Ammon's horn (tissue), 1 donor: ENCODE measurements around the gene CCDC169.
"Not testable (repeated sequence)": the region's sequence is repeated elsewhere in the genome, so short reads cannot be mapped to it uniquely, and the experiment has no call there.

Experiments
- DNase-seq: peaks from one replicate; pipeline ENCODE4 v3.0.0-alpha.2; 2016; ENCODE audit warnings: low spot score

CCDC169 gene

DNA sequence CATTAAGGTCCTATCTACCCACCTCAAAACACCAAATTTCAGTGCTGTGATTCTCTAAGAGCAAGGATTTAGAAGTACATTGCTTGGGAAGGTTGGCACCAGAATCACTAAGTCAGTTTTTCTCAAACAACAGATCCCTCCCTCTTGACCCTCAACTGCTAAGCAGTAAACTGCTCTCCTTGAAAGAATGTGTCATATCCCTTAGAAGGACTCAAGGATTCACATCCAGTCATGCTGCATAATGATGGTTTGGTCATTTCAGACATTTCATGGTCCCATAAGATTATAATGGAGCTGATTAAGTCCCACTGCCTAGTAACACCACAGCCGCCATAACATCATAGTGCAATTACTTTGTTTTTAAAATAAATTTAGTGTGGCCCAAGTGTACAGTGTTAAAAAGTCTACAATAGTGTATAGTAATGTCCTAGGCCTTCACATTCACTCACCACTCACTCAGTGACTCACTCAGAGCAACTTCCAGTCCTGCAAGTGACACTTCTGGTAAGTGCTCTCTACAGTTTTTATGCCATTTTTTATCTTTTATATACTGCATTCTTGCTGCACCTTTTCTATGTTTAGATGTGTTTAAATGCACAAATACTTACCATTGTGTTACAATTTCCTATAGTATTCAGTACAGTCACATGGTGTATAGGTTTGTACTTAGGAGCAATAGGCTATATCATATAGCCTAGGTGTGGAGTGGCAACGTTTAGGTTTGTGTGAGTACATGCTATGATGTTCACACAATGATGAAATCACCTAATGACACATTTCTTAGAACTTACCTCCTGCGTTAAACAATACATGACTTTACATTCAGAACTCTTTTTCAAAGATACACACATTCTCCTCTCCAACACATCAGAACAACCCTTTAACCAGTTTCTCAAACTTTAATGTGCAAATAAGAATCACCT lies 15.7 kb upstream of the CCDC169 start:
- DNase-seq = no peak

DNA sequence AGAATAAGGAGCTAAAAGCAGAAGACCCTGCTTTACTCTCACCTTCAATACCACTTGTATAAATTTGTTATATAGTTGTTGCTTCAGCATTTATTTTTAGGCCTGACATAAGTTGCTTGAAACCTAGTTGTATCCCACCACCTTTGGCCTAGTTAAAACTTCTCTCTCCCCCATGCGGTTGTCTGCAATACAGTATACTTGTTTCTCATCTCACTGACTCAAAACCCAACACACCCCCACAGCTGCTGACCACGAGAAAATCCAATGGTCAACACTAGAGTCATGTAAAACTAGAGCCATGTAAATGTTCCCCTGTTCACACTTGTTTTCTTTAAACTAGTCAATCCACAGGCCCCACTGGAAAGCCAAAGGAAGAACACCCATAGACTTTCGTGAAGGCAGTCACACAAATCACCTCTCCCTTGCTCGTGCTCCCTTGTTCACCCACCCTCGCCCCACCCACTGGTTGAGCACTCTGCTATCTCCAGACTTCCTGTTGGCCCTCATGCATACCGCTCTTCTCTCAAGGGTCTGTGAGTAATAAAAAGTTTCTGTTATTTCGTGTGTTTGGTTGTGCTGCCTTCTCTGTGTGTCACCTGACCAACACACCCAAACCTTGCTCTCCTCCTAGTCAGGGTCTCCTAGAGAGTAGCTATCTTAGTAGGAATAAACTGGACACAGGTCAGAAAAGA lies 12.9 kb upstream of the CCDC169 start:
- DNase-seq = no peak

DNA sequence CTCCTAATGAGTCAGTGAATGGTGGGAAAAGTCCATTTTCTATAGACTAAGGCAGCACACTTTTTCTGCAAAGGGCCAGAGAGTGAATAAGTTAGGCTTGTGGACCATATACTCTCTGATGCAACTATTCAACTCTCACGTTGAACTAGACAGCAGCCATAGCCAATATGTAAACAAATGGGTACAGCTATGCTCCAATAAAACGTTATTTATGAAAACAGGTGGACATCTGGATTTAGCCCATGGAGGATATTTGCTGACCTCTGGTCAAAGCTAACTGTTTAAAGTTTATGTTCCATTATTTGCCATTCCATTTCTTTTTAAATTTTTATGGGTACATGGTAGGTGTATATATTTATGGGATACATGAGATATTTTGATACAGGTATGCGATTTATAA lies 4.7 kb upstream of the CCDC169 start:
- DNase-seq = no peak

DNA sequence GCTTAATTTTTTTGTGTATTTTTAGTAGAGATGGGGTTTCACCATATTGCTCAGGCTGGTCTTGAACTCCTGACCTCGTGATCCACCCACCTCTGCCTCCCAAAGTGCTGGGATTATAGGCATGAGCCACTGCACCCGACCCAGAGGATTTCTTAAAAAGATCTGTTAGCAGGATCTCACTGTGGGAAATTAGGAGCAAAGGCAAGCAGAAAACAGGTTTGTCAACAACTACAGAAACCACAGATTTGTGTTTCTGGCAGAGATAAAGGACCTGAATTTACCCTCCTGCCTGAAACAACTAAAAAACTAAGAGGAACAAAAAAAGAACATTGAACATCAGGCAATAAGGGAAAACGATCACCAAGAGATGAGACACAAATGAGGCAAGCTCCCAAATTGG lies 1.9 kb upstream of the CCDC169 start:
- not testable (repeated sequence) for DNase-seq

DNA sequence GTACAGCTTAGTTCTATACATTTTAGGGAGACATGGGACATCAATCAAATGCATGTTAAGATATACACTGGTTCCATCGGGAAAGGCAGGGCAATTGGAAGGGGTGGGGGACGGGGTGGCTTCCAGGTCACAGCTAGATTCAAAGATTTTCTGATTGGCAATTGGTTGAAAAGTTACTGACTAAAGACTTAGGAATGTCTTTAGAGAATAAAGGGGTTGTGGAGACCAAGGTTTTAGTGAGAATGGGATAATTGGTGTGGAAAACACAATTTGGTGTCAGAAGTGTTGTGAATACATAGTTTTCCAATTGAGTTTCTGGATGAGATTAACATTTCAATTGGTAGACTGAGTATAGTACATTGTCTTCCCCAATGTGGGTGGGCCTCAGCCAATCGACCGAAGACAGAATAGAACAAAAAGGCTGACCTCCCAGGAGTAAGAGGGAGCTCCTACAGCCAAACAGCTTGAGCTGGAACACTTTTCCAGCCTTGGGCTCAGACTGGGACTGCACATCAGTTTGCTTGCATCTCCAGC lies 988 bp upstream of the CCDC169 start:
- no peak for DNase-seq

DNA sequence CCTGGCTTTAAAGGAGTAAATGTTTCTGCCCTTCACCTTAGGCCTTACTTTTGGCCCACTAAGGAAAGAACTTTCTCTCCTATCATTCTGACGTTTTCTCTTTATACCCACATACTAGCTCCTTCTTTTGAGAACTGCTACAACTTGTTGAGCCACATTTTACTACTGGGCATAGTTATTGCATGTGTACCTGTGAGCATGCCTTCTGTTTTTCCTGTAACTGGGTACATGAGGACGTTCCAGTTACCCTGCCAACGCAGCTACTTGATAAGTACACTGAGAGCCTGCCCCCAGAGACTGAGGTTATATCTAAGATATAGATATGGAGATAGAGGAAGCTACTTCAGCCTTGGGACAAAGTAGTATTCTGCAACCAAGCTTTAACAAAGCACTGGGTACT lies 3.5 kb downstream of the CCDC169 start:
- no peak for DNase-seq

DNA sequence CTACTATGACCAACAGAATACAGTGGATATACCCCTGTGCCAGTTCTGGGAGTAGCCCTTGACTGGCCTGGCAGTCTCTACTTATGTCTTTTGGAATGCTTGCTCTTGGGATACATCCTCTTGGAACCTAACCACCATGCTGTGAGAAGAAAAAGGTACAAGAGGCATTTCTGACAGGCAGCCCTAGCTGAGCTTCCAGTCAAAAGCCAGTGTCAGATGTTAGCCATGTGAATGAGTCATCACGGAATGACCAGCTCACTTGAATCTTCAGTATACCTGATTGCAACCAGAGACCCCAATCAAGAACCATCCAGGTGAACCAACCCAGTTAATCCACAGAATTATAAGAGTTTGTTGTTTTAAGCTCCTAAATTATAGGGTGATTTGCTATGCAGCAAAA lies 4.1 kb downstream of the CCDC169 start:
- no peak for DNase-seq

DNA sequence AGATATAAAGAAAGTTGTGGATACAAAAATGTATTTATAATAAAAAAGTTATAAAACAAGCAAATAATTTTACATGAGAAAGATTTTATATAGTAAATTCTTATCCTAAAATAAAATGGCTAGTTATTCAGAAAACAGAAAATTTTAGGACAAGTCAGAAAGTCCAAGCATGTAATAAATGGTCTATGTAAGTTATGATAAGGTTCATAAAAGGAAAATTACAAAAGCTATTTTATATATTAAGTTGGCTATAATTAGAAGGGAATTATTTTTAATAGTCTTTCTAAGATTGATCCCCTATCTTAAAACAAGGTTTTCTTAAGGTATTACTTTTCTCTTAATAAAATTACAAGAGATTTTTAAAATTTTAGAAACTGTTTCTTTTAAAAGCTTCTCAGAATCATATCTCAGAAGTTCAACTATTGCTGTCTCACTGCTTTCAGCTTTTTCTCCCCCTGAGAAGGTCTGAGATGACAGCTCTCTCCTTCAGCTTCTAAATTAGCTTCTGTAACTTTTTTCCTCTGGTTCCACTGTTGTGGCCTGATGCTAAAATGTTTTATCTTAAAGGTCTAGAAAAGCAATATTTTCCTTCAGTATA lies 8.7 kb downstream of the CCDC169 start:
- DNase-seq = no peak

DNA sequence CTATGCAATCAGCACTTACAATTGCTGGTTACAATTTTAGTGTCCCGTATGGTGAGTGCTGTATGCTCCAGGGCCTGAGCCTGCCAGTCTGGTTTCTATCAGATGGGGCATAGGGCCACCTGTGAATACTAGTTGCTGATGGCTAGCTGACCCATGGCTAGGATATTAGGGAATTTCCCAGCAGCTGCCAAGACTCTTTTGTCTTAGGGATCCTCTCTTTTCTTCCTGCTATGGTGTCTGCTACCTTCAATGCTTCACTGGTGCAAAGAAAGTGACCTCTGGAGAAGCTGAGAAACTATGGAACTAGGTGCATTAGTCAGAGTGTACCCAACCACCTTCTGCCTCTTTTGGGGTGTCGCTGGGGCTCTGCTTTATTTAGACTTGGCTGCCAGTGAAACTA lies 11.6 kb downstream of the CCDC169 start:
- DNase-seq = no peak

DNA sequence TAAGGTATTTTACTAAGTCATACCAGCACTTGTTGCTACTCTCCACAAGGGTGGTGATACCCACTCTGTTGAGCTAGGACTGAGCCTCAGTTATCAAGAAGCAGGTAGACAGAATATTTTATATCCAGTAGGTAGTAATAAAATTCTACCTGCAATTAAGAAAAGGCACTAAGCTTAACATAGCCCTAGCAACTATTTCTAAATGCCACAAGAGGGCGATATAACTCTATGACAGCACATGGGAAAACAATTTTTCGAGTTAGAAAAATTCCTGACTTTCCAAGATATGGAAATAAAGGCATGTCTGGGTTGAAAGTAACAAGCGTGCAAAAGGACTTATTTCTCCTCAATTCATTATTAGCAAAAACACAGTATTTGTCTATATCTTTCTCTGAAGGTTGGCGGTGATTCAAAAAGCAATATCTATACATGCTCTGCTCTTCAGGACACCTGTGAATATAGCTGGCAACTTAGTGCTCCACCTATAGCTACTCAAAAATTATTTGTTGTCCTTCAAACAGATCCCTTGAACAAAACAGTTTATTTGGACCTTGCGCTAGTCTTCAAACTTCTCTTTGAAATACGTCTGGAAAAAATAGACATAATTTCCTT lies 14.7 kb downstream of the CCDC169 start:
- DNase-seq = peak; percentile 41

DNA sequence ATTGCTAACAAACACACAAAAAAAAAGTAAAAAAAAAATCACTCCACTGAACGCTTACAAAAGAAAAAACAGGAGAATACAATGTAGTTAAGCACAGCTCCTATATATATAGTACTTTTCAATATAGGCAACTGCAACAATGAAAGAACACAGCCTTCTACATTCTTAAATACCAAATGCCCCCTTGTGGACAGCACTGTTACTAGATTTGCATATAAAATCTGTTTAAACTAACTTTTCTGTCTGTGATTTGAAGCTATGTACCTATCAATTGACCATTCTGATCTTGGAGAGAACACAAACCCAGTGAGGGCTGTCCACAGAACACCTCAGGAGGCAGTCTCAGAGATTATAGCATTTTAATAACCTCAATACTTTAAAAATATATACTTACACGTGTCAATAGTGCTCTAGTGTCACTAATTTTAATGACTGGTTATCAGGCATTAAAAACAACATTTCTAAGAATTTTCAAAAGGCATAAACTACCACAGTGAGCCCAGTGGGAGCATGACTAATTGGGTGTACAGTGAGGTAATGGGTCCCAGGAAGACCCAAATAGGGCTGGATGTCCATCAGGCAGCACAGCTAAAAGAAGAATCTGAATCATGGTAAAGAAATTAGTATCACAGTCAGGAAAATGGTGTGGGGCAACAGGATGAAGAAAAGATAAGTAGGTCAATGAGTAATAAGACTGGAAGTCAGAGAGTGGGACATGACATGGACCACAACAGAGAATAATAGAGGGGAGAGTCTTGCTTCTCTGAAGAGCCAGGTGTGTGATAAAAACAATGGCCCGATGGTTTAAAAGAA lies 22.2 kb downstream of the CCDC169 start:
- DNase-seq = peak; percentile 61

DNA sequence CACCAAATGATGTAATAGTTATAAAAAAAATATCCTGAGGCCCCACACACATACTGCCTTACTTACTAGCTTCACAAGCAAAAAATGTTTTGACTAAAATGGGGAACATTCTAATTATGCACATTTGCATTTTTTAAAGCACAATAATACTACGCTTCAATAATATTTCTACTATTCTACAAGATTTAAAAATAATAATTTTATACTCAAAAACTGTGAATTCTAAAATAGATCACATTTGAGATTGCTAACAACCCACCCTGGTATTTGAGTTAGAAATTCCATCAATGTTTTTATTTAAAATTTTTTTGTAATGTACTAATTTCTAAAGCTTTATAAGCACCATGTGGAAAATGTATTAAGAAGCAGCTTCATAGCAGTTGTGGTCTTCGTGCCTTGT lies 24.2 kb downstream of the CCDC169 start:
- no peak for DNase-seq

DNA sequence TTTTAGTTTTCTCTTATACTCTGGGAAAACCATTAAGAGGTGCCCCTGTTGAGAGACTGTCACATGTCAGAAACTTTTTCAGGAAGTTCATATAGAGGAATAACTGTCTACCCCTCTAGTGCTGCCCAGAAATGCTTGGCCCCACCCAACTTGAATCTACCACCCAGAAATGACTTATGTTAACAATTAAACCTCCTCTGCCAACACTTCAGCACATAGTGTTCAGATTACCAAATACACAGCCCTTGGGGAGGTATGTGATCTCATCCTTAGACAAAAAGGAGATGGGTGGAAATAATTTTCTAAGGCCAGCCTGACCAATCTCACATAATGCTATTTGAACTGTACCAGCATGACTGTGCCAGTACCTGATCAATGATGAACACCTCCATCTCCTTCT lies 35.6 kb downstream of the CCDC169 start:
- no peak for DNase-seq

DNA sequence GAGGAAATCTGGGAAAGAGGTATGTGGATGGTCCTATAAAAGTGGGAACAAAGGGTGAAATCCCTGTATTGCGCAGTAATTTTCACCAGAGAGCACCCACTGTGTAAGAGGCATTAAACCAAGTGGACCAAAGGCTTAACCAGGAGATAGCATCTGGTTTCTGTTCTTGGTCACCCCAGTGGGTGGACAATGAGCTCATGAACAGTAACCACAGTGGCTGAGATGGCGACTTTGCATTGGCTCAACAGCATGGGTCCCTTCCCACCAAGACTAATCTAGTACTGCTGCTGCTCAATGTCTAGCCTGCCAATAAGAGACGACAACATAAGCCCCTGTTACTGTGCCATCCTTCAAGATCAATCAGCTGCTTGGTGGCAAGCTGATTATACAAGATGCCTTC lies 36.6 kb downstream of the CCDC169 start:
- no peak for DNase-seq

DNA sequence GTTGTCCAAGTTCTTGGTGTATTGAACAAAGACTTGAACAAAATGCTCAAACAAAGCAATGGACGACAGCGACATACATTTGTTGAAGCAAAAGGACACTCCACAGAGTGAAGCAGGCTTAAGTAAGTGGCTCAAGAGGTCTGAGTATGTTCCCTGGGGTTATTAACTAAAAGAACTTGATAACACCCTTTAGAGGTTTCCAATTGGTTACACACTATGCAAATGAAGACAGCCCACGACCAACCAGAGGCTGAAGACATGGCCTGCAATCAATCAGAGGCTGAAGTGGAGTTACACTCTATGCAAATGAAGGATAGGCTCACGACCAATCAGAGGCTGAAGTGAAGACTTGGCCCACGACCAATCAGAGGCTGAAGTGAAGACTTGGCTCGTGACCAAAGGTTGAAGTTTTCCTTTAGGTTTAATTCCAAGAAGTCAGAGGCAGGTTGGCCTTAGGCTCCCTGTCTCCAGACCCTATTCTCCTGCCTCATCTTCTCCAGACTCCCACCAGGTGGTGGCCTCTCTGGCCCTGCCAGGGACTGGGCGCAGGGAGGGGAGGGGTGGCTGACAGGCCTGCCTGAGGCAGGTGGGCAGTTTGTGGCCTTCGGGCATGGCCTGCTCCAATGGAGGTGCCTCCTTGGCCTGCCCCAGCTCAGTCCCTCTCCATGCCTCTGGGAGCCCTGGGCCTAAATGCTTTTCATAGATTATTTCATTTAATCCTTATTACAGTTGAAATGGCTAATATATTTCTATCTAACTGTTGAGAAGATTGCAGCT lies 38.1 kb downstream of the CCDC169 start:
- no peak for DNase-seq

DNA sequence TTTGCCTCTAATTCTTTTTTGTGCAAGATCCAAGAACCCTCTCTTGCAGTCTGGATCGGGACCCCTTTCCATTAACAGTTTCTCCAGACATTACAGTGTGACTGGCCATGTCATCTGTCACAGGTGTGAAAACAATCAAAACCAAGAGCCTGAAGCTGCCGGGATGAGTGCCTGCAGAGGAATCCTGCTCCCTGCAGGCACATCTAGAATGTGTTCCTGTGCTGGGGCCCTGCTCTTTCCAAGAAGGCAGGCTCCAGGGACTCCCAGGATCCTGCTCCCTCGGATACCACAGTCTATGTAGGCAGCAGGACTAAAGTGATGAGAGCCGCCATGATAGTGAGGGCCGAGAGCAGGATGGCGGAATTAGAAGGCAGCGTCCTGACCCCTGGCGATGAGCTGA lies 38.8 kb downstream of the CCDC169 start:
- DNase-seq = no peak

DNA sequence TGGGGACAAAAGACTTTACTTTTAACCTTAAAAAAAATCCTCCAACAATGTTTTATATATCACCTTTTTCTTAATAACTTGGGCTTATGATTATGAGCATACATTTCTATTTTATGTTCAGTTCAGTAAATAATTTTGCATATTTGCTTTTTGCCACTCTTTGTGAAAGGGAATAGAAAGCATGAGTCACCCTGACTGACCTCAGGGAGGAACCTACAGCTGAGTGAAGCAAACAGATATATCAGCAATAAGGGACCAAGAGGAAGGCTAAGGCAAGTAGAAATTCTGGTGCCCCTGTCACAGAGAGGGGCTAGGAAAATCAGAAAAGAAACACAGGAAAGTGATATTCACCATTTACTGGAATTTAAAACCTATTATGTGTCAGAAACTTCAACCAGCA lies 46.1 kb downstream of the CCDC169 start:
- DNase-seq = no peak

DNA sequence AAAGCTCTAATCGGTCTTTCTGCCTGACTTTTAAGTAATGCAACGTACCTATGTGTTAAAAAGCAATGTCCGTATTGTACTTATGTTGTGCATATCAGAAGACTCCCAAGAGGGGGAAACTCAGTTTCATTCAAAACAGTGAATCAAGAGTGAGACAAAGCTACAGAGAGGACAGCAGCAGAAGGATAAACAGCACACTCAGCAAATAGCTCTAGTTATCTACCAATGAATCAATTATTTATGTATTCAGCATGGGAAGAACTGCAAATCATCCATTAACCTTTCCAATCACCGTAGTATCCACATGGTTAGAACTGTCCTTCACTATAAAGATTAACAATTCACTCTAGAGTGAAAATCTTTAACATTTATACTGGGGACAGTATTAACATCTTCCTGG lies 46.6 kb downstream of the CCDC169 start:
- DNase-seq = no peak

DNA sequence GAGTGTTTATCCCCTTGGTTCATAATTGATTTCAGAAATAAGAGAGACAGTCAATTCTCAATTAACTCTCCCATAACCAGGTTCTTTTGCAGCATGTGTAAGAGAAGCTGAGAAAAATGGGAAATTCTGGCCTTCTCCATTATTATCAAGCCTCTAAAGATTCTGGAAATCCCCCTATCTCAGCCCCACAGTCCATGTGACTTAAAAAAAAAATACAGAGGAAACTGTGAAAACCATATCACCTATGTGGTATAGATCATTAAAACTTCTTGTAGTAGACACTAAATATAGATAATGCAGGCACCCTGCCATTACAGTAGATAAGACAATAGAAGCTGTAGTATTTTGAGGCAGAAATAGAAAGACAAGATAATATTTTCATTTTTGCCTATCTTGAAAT lies 48.9 kb downstream of the CCDC169 start:
- no peak for DNase-seq

DNA sequence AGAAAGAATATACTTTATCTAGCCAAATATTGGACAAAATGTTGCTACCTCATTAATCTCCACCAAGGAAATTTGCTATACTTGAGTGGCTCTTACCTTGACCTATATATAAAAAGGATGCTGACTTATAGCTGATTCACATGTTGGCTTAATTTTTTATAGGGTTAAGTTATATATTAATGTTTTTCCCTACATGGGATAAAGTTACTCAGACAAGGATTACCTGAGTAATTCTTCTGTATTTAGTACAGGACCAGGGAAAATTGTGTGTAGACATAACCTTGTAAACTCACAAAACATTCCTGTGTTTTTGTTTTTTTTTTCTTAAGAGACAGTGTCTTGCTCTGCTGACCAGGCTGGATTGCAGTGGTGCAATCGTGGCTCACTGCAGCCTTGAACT lies 52.6 kb downstream of the CCDC169 start:
- DNase-seq = no peak

DNA sequence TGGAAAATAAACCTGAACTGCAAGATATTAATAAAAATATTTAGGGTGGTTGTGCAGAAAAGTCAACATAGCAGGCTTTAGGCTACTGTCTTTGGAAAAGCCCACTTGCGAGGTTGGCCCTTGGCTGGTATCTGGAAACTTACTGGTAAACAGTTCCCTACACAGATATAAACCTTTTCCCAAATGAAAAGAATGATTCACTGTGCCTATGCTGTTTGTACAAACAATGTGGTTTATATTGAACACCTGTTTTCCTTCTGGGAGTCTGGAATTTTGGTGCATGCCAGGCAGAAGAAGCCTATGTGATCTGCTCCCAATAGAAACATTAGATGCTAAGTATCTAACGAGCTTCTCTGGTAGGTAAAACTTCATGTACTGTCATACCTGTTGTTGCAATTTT lies 53.5 kb downstream of the CCDC169 start:
- no peak for DNase-seq
